ENCODE results near the gene WDR93.

WDR93 gene

GRCh38 chr15:89747708-89748682 lies 57.4 kb downstream of the WDR93 start:
- FAIRE-seq: no peak
- no peak for DNase-seq (ENCODE audit: low spot score)

GRCh38 chr15:89749054-89749453 lies 58.4 kb downstream of the WDR93 start:
- DNase-seq (ENCODE audit: low spot score) (no peak), FAIRE-seq (no peak)

- FAIRE-seq: no peak
Measured at GRCh38 chr15:89749526-89749925, 58.9 kb downstream of the WDR93 start.

GRCh38 chr15:89749951-89750559 lies 59.4 kb downstream of the WDR93 start:
- FAIRE-seq (no peak), DNase-seq (ENCODE audit: low spot score) (no peak)

More at GRCh38 chr15:89749526-89749925, 58.9 kb downstream of the WDR93 start:
- DNase-seq (ENCODE audit: low spot score): no peak

GRCh38 chr15:89750560-89751542 lies 60.2 kb downstream of the WDR93 start, which contains the start of gene MESP1:
Gene MESP1, minus strand, starts transcription at chr15:89751249. Its CDS starts 18 bp downstream, at chr15:89751231.
- FAIRE-seq (peak; percentile 92), DNase-seq (ENCODE audit: low spot score) (peak; percentile 97)

GRCh38 chr15:89751748-89752147 lies 61.1 kb downstream of the WDR93 start:
- FAIRE-seq (no peak), DNase-seq (ENCODE audit: low spot score) (no peak)

GRCh38 chr15:89753855-89754254 lies 63.2 kb downstream of the WDR93 start:
- DNase-seq (ENCODE audit: low spot score) (no peak), FAIRE-seq (no peak)

GRCh38 chr15:89754361-89755154 lies 63.9 kb downstream of the WDR93 start:
- FAIRE-seq (no peak), DNase-seq (ENCODE audit: low spot score) (no peak)

- DNase-seq (ENCODE audit: low spot score): no peak
- no peak for FAIRE-seq
Measured at GRCh38 chr15:89755701-89756100, 65.1 kb downstream of the WDR93 start.

- FAIRE-seq: no peak
- DNase-seq (ENCODE audit: low spot score): no peak
Measured at GRCh38 chr15:89756897-89757296, 66.3 kb downstream of the WDR93 start.

- no peak for FAIRE-seq
- DNase-seq (ENCODE audit: low spot score): no peak
Measured at GRCh38 chr15:89758283-89758682, 67.7 kb downstream of the WDR93 start.

- no peak for FAIRE-seq
Measured at GRCh38 chr15:89758981-89759380, 68.4 kb downstream of the WDR93 start.

GRCh38 chr15:89759835-89760234 lies 69.2 kb downstream of the WDR93 start:
- no peak for DNase-seq (ENCODE audit: low spot score)
- FAIRE-seq: no peak

More at GRCh38 chr15:89758981-89759380, 68.4 kb downstream of the WDR93 start:
- DNase-seq (ENCODE audit: low spot score): no peak

- peak; percentile 89 for DNase-seq (ENCODE audit: low spot score)
- no peak for FAIRE-seq
Measured at GRCh38 chr15:89760303-89761008, 69.8 kb downstream of the WDR93 start.

GRCh38 chr15:89761009-89761831 lies 70.6 kb downstream of the WDR93 start:
- no peak for DNase-seq (ENCODE audit: low spot score)
- FAIRE-seq: no peak

- DNase-seq (ENCODE audit: low spot score) (no peak), FAIRE-seq (no peak)
Measured at GRCh38 chr15:89761929-89762328, 71.3 kb downstream of the WDR93 start.

- FAIRE-seq (no peak), DNase-seq (ENCODE audit: low spot score) (no peak)
Measured at GRCh38 chr15:89765694-89766093, 75.1 kb downstream of the WDR93 start.

GRCh38 chr15:89766357-89767311 lies 76.0 kb downstream of the WDR93 start:
- no peak for FAIRE-seq
- no peak for DNase-seq (ENCODE audit: low spot score)
